H9 (cell line): ENCODE measurements around the gene FAM9C. TPM values are rescaled to one million over a fixed set of nuclear protein-coding genes. Genes with fewer than 3 reads are reported as not detected.

ENCODE experiments used
- DNase-seq: peaks from one replicate; pipeline ENCODE4 v3.0.0-alpha.2; 2017
- H2AFZ ChIP-seq: one replicate; pipeline ENCODE4 v1.6.1; 2013; ENCODE audit warnings: mild to moderate bottlenecking, low read length, control low read depth, moderate library complexity
- H2AK5ac ChIP-seq: 2 replicates; pipeline ENCODE4 v1.6.1; 2013; ENCODE audit warnings: low read length, control low read depth, mixed read lengths; ENCODE audit not compliant: insufficient read length
- H2BK120ac ChIP-seq: one replicate; pipeline ENCODE4 v1.6.1; 2013; ENCODE audit warnings: low read depth, mild to moderate bottlenecking, low read length, control low read depth, inconsistent platforms; ENCODE audit not compliant: poor library complexity, severe bottlenecking
- H2BK12ac ChIP-seq: 2 replicates; pipeline ENCODE4 v1.6.1; 2013; ENCODE audit warnings: low read length, control low read depth, mixed read lengths, low read depth; ENCODE audit not compliant: insufficient read length
- H2BK15ac ChIP-seq: 2 replicates; pipeline ENCODE4 v1.6.1; 2013; ENCODE audit warnings: low read depth, low read length, control low read depth
- H2BK20ac ChIP-seq: one replicate; pipeline ENCODE4 v1.6.1; 2013; ENCODE audit warnings: low read depth, mild to moderate bottlenecking, low read length, control low read depth, inconsistent platforms; ENCODE audit not compliant: poor library complexity, severe bottlenecking
- H2BK5ac ChIP-seq: 2 replicates; pipeline ENCODE4 v1.6.1; 2013; ENCODE audit warnings: low read length, control low read depth, mixed read lengths; ENCODE audit not compliant: insufficient read length
- H3K14ac ChIP-seq: 2 replicates; pipeline ENCODE4 v1.6.1; 2013; ENCODE audit warnings: low read length, control low read depth; ENCODE audit not compliant: insufficient read depth
- H3K18ac ChIP-seq: 2 replicates; pipeline ENCODE4 v1.6.1; 2013; ENCODE audit warnings: low read depth, mild to moderate bottlenecking, mixed read lengths, low read length, control low read depth; ENCODE audit not compliant: insufficient read length
- H3K23ac ChIP-seq: 2 replicates; pipeline ENCODE4 v1.6.1; 2013; ENCODE audit warnings: low read length, control low read depth, mixed read lengths, low read depth; ENCODE audit not compliant: insufficient read length
- H3K23me2 ChIP-seq: 2 replicates; pipeline ENCODE4 v1.6.1; 2013; ENCODE audit warnings: low read depth, mild to moderate bottlenecking, mixed read lengths, low read length, control low read depth; ENCODE audit not compliant: insufficient read length, poor library complexity, severe bottlenecking
- H3K27ac ChIP-seq: 2 replicates; pipeline ENCODE4 v1.5.1; 2013; ENCODE audit warnings: low read length, control low read depth, mixed read lengths, low read depth; ENCODE audit not compliant: insufficient read length
- H3K27me3 ChIP-seq: 2 replicates; pipeline ENCODE4 v1.6.1; 2013; ENCODE audit warnings: low read length, control low read depth, inconsistent platforms; ENCODE audit not compliant: insufficient read depth
- H3K4ac ChIP-seq: 2 replicates; pipeline ENCODE4 v1.6.1; 2013; ENCODE audit warnings: low read depth, mild to moderate bottlenecking, control low read depth, inconsistent platforms, low read length, moderate library complexity
- H3K4me1 ChIP-seq: 2 replicates; pipeline ENCODE4 v1.6.1; 2013; ENCODE audit warnings: low read length, control low read depth, inconsistent platforms; ENCODE audit not compliant: insufficient read depth
- H3K4me2 ChIP-seq: 2 replicates; pipeline ENCODE4 v1.6.1; 2013; ENCODE audit warnings: low read length, control low read depth, mixed read lengths; ENCODE audit not compliant: insufficient read length, insufficient read depth
- H3K56ac ChIP-seq: 2 replicates; pipeline ENCODE4 v1.6.1; 2013; ENCODE audit warnings: low read depth, mild to moderate bottlenecking, mixed read lengths, low read length, control low read depth; ENCODE audit not compliant: insufficient read length
- H3K79me1 ChIP-seq: 2 replicates; pipeline ENCODE4 v1.6.1; 2013; ENCODE audit warnings: low read depth, mild to moderate bottlenecking, moderate library complexity, low read length, control low read depth, inconsistent platforms; ENCODE audit not compliant: insufficient read depth, poor library complexity, severe bottlenecking
- H3K79me2 ChIP-seq: 2 replicates; pipeline ENCODE4 v1.6.1; 2013; ENCODE audit warnings: low read length, control low read depth, inconsistent platforms; ENCODE audit not compliant: insufficient read depth
- H3K9ac ChIP-seq: 2 replicates; pipeline ENCODE4 v1.6.1; 2013; ENCODE audit warnings: low read length, control low read depth, mixed read lengths; ENCODE audit not compliant: insufficient read length; ENCODE audit errors: extremely low read depth
- H3K9me3 ChIP-seq: one replicate; pipeline ENCODE4 v1.6.1; 2013; ENCODE audit warnings: low read depth, low read length, inconsistent platforms; ENCODE audit not compliant: control insufficient read depth
- H3T11ph ChIP-seq: one replicate; pipeline ENCODE4 v1.6.1; 2013; ENCODE audit warnings: mild to moderate bottlenecking, low read length, control low read depth, inconsistent platforms
- H4K20me1 ChIP-seq: one replicate; pipeline ENCODE4 v1.6.1; 2013; ENCODE audit not compliant: control insufficient read depth, insufficient read length, insufficient read depth
- H4K5ac ChIP-seq: 2 replicates; pipeline ENCODE4 v1.6.1; 2013; ENCODE audit warnings: low read depth, mild to moderate bottlenecking, mixed read lengths, low read length, control low read depth; ENCODE audit not compliant: insufficient read length
- H4K8ac ChIP-seq: replicated peaks from 2 replicates; pipeline ENCODE4 v1.6.1; 2013; ENCODE audit warnings: low read length, control low read depth, mixed read lengths, low read depth; ENCODE audit not compliant: insufficient read length
- H4K91ac ChIP-seq: 2 replicates; pipeline ENCODE4 v1.6.1; 2013; ENCODE audit warnings: low read depth, mild to moderate bottlenecking, moderate library complexity, mixed read lengths, low read length, control low read depth; ENCODE audit not compliant: insufficient read length
- H3K27ac Mint-ChIP-seq, 3 experiments: 2 replicates in 2 of 3; 3 replicates in 1 of 3; pipeline ENCODE4 v1.8.0; 2020 to 2021; ENCODE audit warnings: mixed read lengths in 3 of 3, mild to moderate bottlenecking in 1 of 3, moderate library complexity in 1 of 3
- H3K27me3 Mint-ChIP-seq: 2 replicates; pipeline ENCODE4 v1.8.0; 2021; ENCODE audit warnings: low read depth, mild to moderate bottlenecking, moderate library complexity, mixed read lengths
- H3K36me3 Mint-ChIP-seq, 3 experiments: 2 replicates in 2 of 3; 3 replicates in 1 of 3; pipeline ENCODE4 v1.8.0; 2020 to 2021; ENCODE audit warnings: low read depth in 3 of 3, mixed read lengths in 3 of 3; ENCODE audit not compliant: insufficient read depth in 1 of 3
- H3K4me1 Mint-ChIP-seq, 2 experiments: 2 replicates each; pipeline ENCODE4 v1.8.0; 2020; ENCODE audit warnings: mixed read lengths in 2 of 2
- H3K4me3 Mint-ChIP-seq, 2 experiments: 2 replicates in 1 of 2; 3 replicates in 1 of 2; pipeline ENCODE4 v1.8.0; 2020 to 2021; ENCODE audit warnings: mild to moderate bottlenecking in 2 of 2, mixed read lengths in 2 of 2, moderate library complexity in 1 of 2
- H3K9me3 Mint-ChIP-seq, 2 experiments: 2 replicates in 1 of 2; 3 replicates in 1 of 2; pipeline ENCODE4 v1.8.0; 2020; ENCODE audit warnings: mild to moderate bottlenecking in 2 of 2, mixed read lengths in 2 of 2, moderate library complexity in 1 of 2
- CTCF ChIP-seq: fragments of 200-600 bp; sonication (generic); conservative IDR thresholded peaks from 3 replicates; pipeline ENCODE4 v1.8.0; 2021; ENCODE audit warnings: antibody characterized with exemption, mild to moderate bottlenecking
- WGBS: extraction: QIAGEN DNeasy Blood & Tissue Kit; methylation state at CpG from one replicate; pipeline ENCODE4 v1.1.7; 2013; ENCODE audit warnings: missing lambda C conversion rate, low lambda C conversion rate, mixed read lengths; ENCODE audit not compliant: insufficient read length; ENCODE audit errors: extremely low coverage; 5-methylcytosine and 5-hydroxymethylcytosine counted together
- total RNA-seq: library from RNA; stranded (reverse); gene quantifications from 2 replicates; pipeline ENCODE4 v1.2.1, GENCODE V29; 2021

Gene FAM9C
- total RNA-seq, 1 experiment from 2014 or later = not detected

GRCh38 chrX:12996934-12997435, 47.4 kb downstream of the FAM9C start:
- no peak overlapping the region for H3K4me3 Mint-ChIP-seq
- no peaks in the 10 kb centered on the region for H3K9me3 ChIP-seq
- H2BK12ac ChIP-seq = no peak overlapping the region
- no peak overlapping the region for H3K18ac ChIP-seq
- no peak overlapping the region for H2AK5ac ChIP-seq
- H3K4me2 ChIP-seq = no peak overlapping the region
- H3K23me2 ChIP-seq = no peaks in the 10 kb centered on the region
- no peak overlapping the region for H4K91ac ChIP-seq
- DNase-seq = no peak
- no peak overlapping the region for H3K23ac ChIP-seq
- no peak overlapping the region for H3K27ac Mint-ChIP-seq
- no peak for TF ChIP-seq CTCF
- no peaks in the 10 kb centered on the region for H3K79me2 ChIP-seq
- H2BK20ac ChIP-seq = no peak overlapping the region
- no peaks in the 10 kb centered on the region for H3K27me3 Mint-ChIP-seq
- no peak overlapping the region for H3K14ac ChIP-seq
- H3K9ac ChIP-seq = no peak overlapping the region
- H2AFZ ChIP-seq = no peak overlapping the region
- peaks cover 46 to 60% of the 10 kb centered on the region in 2 experiments for H3K9me3 Mint-ChIP-seq
- no peak overlapping the region for H2BK5ac ChIP-seq
- no peak overlapping the region for H3K56ac ChIP-seq
- H3K27ac ChIP-seq = no peak overlapping the region
- peaks cover 2% of the 10 kb centered on the region; the same call in 1 of the 2 replicates for H3K4me1 ChIP-seq
- H2BK15ac ChIP-seq = no peak overlapping the region
- no CpG with 5 or more reads among the region's 3 CpGs for WGBS
- H3K27me3 ChIP-seq = no peaks in the 10 kb centered on the region
- no peak overlapping the region for H2BK120ac ChIP-seq
- H3K36me3 Mint-ChIP-seq = peaks cover 0 to 2% (median 0%) of the 10 kb centered on the region in 3 experiments; a peak in 1 of 7 replicates
- no peak overlapping the region for H3K4ac ChIP-seq
- H3T11ph ChIP-seq = no peak overlapping the region
- H3K79me1 ChIP-seq = no peaks in the 10 kb centered on the region
- H4K8ac ChIP-seq = no peak overlapping the region
- no peak overlapping the region for H4K5ac ChIP-seq
- no peaks in the 10 kb centered on the region for H4K20me1 ChIP-seq
- H3K4me1 Mint-ChIP-seq = peaks cover 22 to 24% of the 10 kb centered on the region in 2 experiments
